Smooth muscle cell (in vitro differentiated cells): ENCODE data around the gene DPH5. TPM values are rescaled to one million over a fixed set of nuclear protein-coding genes. Genes with fewer than 3 reads are reported as not detected.
A peak's percentile ranks its signal among the peaks of the same experiment; 100 is the strongest.

ENCODE experiments used
- DNase-seq: peaks from one replicate; lab custom pipeline; 2025; ENCODE audit not compliant: unreplicated experiment; lab: John Stamatoyannopoulos, UW
- H2AFZ ChIP-seq: fragments of 200-600 bp; sonication (generic); 2 replicates; pipeline ENCODE4 v1.6.0; 2016; ENCODE audit warnings: antibody characterized with exemption, low read depth, mild to moderate bottlenecking
- H3F3A ChIP-seq: fragments of 200-600 bp; sonication (generic); 2 replicates; pipeline ENCODE4 v1.6.0; 2017; ENCODE audit warnings: antibody characterized with exemption, low read depth
- H3K27ac ChIP-seq: fragments of 200-600 bp; sonication (generic); 2 replicates; pipeline ENCODE4 v1.5.1; 2016; ENCODE audit warnings: low read depth, mild to moderate bottlenecking
- H3K27me3 ChIP-seq: fragments of 200-600 bp; sonication (generic); 2 replicates; pipeline ENCODE4 v1.6.1; 2016; ENCODE audit warnings: low read depth, mild to moderate bottlenecking
- H3K36me3 ChIP-seq: fragments of 200-600 bp; sonication (generic); 2 replicates; pipeline ENCODE4 v1.5.1; 2016; ENCODE audit warnings: low read depth
- H3K4me1 ChIP-seq: fragments of 200-600 bp; sonication (generic); 2 replicates; pipeline ENCODE4 v1.5.1; 2016; ENCODE audit warnings: low read depth
- H3K4me2 ChIP-seq: fragments of 200-600 bp; sonication (generic); 2 replicates; pipeline ENCODE4 v1.6.0; 2016; ENCODE audit warnings: mild to moderate bottlenecking
- H3K4me3 ChIP-seq: fragments of 200-600 bp; sonication (generic); 2 replicates; pipeline ENCODE4 v1.5.1; 2016; ENCODE audit warnings: mild to moderate bottlenecking
- H3K79me2 ChIP-seq: fragments of 200-600 bp; sonication (generic); 2 replicates; pipeline ENCODE4 v1.6.0; 2016; ENCODE audit warnings: low read depth, mild to moderate bottlenecking
- H3K9ac ChIP-seq: fragments of 200-600 bp; sonication (generic); 2 replicates; pipeline ENCODE4 v1.6.0; 2016; ENCODE audit warnings: low read depth
- H3K9me3 ChIP-seq: fragments of 200-600 bp; sonication (generic); replicated peaks from 2 replicates; pipeline ENCODE4 v1.5.1; 2016; ENCODE audit warnings: low read depth
- H4K20me1 ChIP-seq: fragments of 200-600 bp; sonication (generic); 2 replicates; pipeline ENCODE4 v1.6.0; 2016; ENCODE audit warnings: low read depth
- WGBS: methylation state at CpG from one replicate; pipeline ENCODE4 v1.1.7; 2016; ENCODE audit warnings: low lambda C conversion rate; 5-methylcytosine and 5-hydroxymethylcytosine counted together
- polyA plus RNA-seq: library from polyadenylated mRNA; unstranded; fragments of >200 nt; fragmentation: Nextera tagmentation; extraction: Ambion mirVana; gene quantifications from 2 replicates; pipeline ENCODE4 v1.2.1, GENCODE V29; 2016
- total RNA-seq: library from RNA; depleted of rRNA; stranded (reverse); fragments of >200 nt; gene quantifications from 2 replicates; pipeline ENCODE4 v1.2.3, GENCODE V29; 2014
- TF ChIP-seq, protein P1 (sequence below): fragments of 200-600 bp; sonication (generic); IDR thresholded peaks from 2 replicates; pipeline ENCODE4 v1.5.1; 2017; ENCODE audit warnings: borderline replicate concordance, mild to moderate bottlenecking, antibody characterized with exemption; ENCODE audit not compliant: insufficient read depth, poor library complexity, severe bottlenecking

Gene DPH5
- total and polyA plus RNA-seq, 2 experiments from 2014 or later = 15.5 to 51.6 TPM

DNA sequence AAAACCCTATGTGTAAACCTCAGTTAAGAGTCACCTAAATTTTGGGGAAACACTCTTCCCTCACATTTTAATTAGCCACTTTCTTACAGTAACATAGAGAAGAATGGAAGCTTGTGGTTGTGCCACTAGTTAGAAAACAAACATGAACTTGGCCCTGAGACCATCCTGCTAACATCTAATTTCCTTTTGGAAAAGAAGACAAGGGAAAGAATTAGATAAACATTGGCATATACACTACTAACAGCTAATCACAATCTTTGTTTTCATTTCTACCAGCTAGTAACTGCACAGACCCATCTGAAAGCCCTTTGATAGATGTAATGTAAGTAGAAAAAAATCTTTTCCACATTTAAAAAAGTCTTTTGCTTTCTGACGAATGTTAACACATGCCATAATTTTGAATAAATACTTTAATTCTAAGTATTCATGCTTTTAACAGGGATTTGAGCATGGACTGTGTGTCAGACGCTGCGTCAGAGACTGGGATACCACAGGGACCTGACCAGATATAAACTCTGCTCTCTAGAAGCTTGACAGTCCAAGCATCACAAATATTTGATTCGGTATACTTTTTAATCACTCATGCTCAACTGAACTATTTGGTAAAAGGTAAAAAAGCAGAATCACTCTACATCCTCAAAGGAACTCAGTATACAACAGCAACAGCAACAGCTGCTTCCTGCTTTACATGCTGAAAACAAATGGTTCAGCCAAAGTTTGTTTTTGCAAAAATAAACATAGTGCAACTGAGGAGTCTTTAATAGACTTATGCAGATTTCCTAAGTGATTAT, 30.2 kb downstream of the DPH5 start:
- Histone ChIP-seq H2AFZ (no peak overlapping the region), H3K9ac (no peak overlapping the region), H3F3A (no peaks in the 10 kb centered on the region), H3K27ac (no peak overlapping the region), H4K20me1 (no peaks in the 10 kb centered on the region), H3K27me3 (no peaks in the 10 kb centered on the region), H3K79me2 (no peaks in the 10 kb centered on the region), H3K36me3 (no peaks in the 10 kb centered on the region), H3K4me1 (no peaks in the 10 kb centered on the region), H3K4me2 (no peak overlapping the region), H3K4me3 (no peak overlapping the region), H3K9me3 (no peaks in the 10 kb centered on the region)
- WGBS = 96% methylated on average over 4 of the region's 4 CpGs
- TF ChIP-seq, protein P1, sequence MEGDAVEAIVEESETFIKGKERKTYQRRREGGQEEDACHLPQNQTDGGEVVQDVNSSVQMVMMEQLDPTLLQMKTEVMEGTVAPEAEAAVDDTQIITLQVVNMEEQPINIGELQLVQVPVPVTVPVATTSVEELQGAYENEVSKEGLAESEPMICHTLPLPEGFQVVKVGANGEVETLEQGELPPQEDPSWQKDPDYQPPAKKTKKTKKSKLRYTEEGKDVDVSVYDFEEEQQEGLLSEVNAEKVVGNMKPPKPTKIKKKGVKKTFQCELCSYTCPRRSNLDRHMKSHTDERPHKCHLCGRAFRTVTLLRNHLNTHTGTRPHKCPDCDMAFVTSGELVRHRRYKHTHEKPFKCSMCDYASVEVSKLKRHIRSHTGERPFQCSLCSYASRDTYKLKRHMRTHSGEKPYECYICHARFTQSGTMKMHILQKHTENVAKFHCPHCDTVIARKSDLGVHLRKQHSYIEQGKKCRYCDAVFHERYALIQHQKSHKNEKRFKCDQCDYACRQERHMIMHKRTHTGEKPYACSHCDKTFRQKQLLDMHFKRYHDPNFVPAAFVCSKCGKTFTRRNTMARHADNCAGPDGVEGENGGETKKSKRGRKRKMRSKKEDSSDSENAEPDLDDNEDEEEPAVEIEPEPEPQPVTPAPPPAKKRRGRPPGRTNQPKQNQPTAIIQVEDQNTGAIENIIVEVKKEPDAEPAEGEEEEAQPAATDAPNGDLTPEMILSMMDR = no peak
- no peak for DNase-seq

DNA sequence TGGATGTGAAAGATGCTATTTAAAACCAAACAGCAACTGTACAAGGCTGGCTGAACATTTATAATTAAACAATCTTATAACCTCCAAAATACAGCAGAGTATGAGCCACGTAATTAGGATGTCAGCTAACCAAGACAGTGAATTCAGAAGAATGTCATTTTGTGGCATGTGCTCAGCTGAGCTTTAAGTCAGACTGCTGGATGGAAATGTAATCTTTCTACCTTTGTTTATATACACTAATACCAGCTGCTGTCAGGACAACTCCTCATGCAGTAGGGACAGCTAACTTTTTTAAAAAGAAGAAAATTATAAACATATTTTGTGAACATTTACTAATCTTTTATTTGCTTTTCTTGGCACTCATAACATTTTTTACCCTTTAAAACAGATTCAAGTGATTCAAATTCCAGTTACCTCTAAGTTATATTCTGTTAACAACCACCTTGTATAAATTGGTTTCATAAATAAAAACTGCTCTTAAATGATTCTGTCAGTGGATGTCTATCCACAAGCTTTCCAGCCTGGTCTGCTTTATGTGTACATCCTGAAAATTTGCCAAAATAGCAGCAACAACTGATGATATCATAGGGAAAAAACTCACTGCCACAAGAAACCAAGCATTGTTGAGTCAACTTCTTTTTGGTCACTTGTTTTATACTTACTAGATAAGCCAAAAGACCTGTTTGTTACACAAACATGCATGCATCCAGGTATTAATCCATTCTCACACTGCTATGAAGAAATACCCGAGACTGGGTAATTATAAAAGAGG, 36.1 kb downstream of the DPH5 start:
- Histone ChIP-seq H3K9ac (no peak overlapping the region), H3K79me2 (no peaks in the 10 kb centered on the region), H2AFZ (no peak overlapping the region), H3K9me3 (no peaks in the 10 kb centered on the region), H3K27ac (peak overlapping the region; percentile 79), H3K4me1 (no peaks in the 10 kb centered on the region), H3F3A (no peaks in the 10 kb centered on the region), H3K4me3 (no peak overlapping the region), H4K20me1 (no peaks in the 10 kb centered on the region), H3K4me2 (peak overlapping the region; percentile 5), H3K36me3 (no peaks in the 10 kb centered on the region), H3K27me3 (no peaks in the 10 kb centered on the region)
- DNase-seq = no peak
- WGBS = 78% methylated on average over 2 of the region's 2 CpGs
- TF ChIP-seq, protein P1 = no peak

DNA sequence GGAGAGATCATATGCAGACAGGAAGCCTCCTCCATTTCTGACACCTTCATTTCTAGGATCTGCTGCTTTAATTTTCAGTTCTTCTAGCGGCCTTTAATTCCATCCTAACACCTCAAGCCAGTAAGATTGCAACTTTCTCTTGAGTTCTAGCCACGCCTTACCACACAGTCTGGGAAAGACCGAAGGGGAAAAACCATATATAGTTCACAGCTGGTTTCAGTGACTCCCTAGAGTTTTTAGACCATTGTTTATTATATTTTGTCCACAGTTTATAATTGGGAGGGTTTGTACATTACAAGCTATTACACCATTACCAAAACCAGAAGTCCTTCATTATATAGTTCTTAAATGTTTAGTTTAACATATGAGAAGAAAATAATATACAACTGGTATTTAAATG, 37.5 kb downstream of the DPH5 start:
- Histone ChIP-seq H2AFZ (no peak overlapping the region), H3K4me2 (no peak overlapping the region), H3K9ac (no peak overlapping the region), H3K27me3 (no peaks in the 10 kb centered on the region), H3K9me3 (no peaks in the 10 kb centered on the region), H3K4me1 (no peaks in the 10 kb centered on the region), H3K36me3 (no peaks in the 10 kb centered on the region), H4K20me1 (no peaks in the 10 kb centered on the region), H3K79me2 (no peaks in the 10 kb centered on the region), H3F3A (no peaks in the 10 kb centered on the region), H3K27ac (no peak overlapping the region), H3K4me3 (no peak overlapping the region)
- TF ChIP-seq, protein P1 = no peak
- no peak for DNase-seq
- WGBS = 89% methylated on average over 3 of the region's 3 CpGs
